Subcutaneous abdominal adipose tissue (tissue), 5 donors: Measurements from ENCODE around the gene SORL1.

Source experiments
- H3K27ac ChIP-seq: one replicate; pipeline ENCODE4 v1.7.0; 2013; ENCODE audit warnings: low read depth, mild to moderate bottlenecking, inconsistent platforms, low read length, moderate library complexity
- H3K27me3 ChIP-seq, 5 donors: one replicate each; pipeline ENCODE4 v1.7.0; 2013; ENCODE audit warnings: low read length in 5 of 5, inconsistent platforms in 1 of 5; ENCODE audit not compliant: control insufficient read depth in 5 of 5, insufficient read depth in 4 of 5
- H3K36me3 ChIP-seq, 5 donors: one replicate each; pipeline ENCODE4 v1.7.0; 2013; ENCODE audit warnings: low read length in 5 of 5; ENCODE audit not compliant: control insufficient read depth in 5 of 5, insufficient read depth in 5 of 5
- H3K4me1 ChIP-seq, 5 donors: one replicate each; pipeline ENCODE4 v1.7.0; 2013; ENCODE audit warnings: low read length in 5 of 5, mild to moderate bottlenecking in 3 of 5, moderate library complexity in 1 of 5; ENCODE audit not compliant: control insufficient read depth in 5 of 5, insufficient read depth in 5 of 5
- H3K4me3 ChIP-seq, 5 donors: one replicate each; pipeline ENCODE4 v1.7.0; 2013; ENCODE audit warnings: low read length in 5 of 5, low read depth in 1 of 5
- H3K9ac ChIP-seq, 5 donors: one replicate each; pipeline ENCODE4 v1.7.0; 2013; ENCODE audit warnings: low read length in 5 of 5, mild to moderate bottlenecking in 4 of 5, moderate library complexity in 3 of 5
- H3K9me3 ChIP-seq, 5 donors: one replicate each; pipeline ENCODE4 v1.7.0; 2013; ENCODE audit warnings: low read length in 5 of 5; ENCODE audit not compliant: control insufficient read depth in 5 of 5
- donor health status: healthy.
- donor health status: healthy.
- donor health status: healthy.
- donor health status: healthy.
- donor health status: healthy.

Gene SORL1

DNA sequence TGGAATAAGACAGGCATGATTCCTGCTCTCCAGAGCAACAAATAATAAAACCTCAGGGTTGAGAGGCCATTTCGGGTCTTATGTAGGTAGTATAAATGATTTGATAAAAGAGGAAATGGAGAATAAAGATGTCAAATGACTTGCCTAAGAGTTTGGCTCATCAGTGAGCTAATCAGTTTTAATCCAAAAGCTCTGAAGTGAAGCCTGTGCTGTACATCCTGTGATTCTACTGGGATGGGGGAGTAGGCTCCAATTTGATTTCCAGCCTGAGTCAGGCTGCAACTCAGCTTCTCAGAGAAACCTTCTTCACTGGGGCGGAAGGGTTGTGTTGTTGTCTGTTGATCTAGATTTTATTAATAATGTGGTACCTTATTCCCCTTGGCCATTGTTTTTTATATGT, 192.9 kb downstream of the SORL1 start:
- no peaks in the 10 kb centered on the region for H3K36me3 ChIP-seq
- H3K27ac ChIP-seq: no peak overlapping the region
- H3K9me3 ChIP-seq: no peaks in the 10 kb centered on the region

DNA sequence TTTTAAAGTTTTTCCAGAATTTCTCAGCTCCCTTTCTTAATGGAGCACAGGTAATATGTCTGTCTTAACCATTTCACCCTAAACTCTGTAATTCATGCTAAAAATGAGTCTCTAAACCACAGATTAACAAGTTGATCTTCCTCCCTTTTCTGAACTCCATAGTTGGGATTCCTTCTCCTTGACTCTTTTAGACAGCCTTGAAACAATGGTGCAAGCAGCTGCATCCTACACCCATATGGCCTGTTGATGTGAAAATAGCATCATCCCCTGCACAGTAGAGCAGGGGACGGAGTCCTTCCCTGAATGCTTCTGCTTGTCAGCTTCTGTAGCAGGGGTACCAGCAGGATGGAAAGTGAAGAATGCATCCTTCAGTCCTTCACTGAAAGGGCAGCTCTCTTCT, 193.5 kb downstream of the SORL1 start:
- H3K4me1 ChIP-seq: no peaks in the 10 kb centered on the region
- no peaks in the 10 kb centered on the region for H3K36me3 ChIP-seq
- no peaks in the 10 kb centered on the region for H3K9me3 ChIP-seq
- H3K9ac ChIP-seq: no peak overlapping the region
- no peak overlapping the region for H3K27ac ChIP-seq
- no peak overlapping the region for H3K4me3 ChIP-seq
- no peaks in the 10 kb centered on the region for H3K27me3 ChIP-seq

More for the DNA sequence above, 192.9 kb downstream of the SORL1 start:
- H3K27me3 ChIP-seq: no peaks in the 10 kb centered on the region
- H3K4me1 ChIP-seq: no peaks in the 10 kb centered on the region
- no peak overlapping the region for H3K4me3 ChIP-seq
- H3K9ac ChIP-seq: no peak overlapping the region

DNA sequence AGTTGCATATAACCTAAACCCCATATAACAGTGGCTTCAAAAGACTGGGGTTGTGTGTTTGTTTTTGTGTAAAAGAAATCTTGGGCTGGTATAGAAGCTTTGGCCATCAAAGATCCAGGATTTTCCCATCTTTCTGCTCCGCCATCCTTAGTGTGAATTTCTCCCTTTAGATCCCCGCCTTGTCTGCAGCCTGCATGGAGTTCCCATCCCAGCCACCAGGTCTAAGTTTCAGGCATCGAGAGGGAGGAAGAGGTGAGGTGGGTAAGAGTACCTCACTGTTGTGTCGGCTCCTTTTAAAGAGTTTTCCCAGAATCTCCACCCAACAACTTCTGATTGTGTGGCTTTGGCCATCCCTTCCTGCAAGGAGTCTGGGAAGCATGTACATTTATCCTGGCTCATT, 196.2 kb downstream of the SORL1 start:
- H3K27ac ChIP-seq: no peak overlapping the region
- peaks cover 0 to 4% (median 0%) of the 10 kb centered on the region in 5 donors for H3K27me3 ChIP-seq
- H3K9me3 ChIP-seq: no peaks in the 10 kb centered on the region
- H3K36me3 ChIP-seq: no peaks in the 10 kb centered on the region
- H3K4me1 ChIP-seq: no peaks in the 10 kb centered on the region
- H3K9ac ChIP-seq: no peak overlapping the region
- H3K4me3 ChIP-seq: no peak overlapping the region

DNA sequence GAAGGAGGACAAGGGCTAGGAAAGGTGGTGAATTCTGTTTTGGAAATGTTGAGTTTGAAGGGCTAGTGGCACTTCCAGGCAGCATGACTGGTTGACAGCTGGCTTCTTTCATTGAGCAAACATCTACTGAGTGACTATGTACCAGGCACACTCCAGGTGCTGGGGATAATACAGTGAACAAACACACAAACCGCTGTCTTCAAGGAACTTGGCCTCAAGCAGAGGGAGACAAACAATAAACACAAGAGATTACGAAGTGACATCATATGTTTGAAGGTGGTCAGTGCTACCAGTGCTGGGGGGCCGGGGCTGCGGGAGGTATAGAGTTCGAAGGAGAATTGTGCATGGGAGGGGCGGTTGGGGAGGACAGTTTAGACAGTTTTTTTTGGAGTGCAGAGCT, 197.7 kb downstream of the SORL1 start:
- Histone ChIP-seq H3K4me3 (no peak overlapping the region), H3K4me1 (peaks cover 0 to 2% (median 1%) of the 10 kb centered on the region in 5 donors), H3K9me3 (no peaks in the 10 kb centered on the region), H3K36me3 (no peaks in the 10 kb centered on the region), H3K27me3 (peaks cover 0 to 4% (median 0%) of the 10 kb centered on the region in 5 donors), H3K9ac (no peak overlapping the region), H3K27ac (no peak overlapping the region)

DNA sequence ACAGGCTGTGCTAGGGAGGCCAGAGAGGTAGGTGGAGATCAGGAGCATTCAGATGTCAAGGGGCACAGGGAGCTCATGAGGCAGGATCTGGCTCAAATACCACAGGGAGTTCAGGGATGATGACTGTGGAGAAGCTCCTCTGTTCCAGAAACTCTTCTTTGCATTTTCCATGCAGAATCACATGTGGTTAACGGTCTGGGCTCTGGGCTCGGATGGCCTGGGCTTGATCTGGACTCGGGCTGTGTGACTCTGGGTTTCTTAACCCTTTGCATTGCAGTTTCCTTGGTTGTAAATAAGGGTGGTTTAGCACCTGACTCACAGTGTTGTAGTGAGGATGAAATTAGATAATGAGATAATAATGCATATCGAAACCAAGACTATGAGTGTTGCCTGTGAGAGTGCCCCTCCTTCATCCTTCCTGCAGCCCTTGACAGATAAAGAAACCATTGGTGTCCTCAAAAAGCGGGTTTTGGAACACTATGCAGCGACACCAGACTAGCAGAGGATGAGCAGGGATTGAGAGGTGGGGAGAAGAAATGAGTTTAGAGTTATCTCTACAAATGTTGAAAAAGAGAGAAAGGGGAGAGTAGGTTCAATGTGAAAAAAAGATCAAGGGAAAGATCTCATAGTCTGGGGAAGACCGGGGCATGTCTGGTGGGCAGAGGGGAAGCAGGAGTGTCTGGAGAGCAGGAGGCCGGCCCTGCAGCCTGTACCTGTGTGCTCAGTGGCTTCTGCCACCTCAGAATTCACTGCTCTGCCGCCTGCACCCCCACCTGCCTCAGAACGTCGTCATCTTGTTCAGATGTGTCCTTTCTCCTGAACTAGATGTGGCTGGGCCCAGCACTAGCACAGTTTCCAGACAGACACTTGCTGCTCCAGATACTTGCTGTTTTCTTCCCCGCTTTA, 198.5 kb downstream of the SORL1 start:
- Histone ChIP-seq H3K4me1 (peaks cover 0 to 10% (median 9%) of the 10 kb centered on the region in 5 donors), H3K9ac (no peak overlapping the region), H3K27me3 (peaks cover 0 to 4% (median 0%) of the 10 kb centered on the region in 5 donors), H3K36me3 (no peaks in the 10 kb centered on the region), H3K27ac (no peak overlapping the region), H3K4me3 (no peak overlapping the region), H3K9me3 (no peaks in the 10 kb centered on the region)

DNA sequence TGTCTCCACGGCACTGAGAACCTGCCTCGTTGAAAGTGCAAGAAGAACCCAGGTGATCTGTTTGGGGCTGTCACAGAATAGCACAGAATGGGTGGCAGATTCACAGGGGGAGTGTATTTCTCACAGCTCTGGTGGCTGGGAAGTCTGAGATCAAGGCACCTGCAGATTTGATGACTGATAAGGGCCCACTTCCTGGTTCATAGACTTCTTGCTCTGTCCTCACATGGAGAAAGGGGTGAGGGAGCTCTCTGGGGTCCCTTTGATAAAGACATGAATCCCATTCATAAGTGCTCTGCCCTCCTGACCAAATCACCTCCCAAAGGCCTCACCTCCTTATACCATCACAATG, 199.1 kb downstream of the SORL1 start:
- H3K4me3 ChIP-seq: no peak overlapping the region
- no peak overlapping the region for H3K27ac ChIP-seq
- peaks cover 0 to 15% (median 12%) of the 10 kb centered on the region in 5 donors for H3K4me1 ChIP-seq
- H3K36me3 ChIP-seq: no peaks in the 10 kb centered on the region
- H3K9me3 ChIP-seq: no peaks in the 10 kb centered on the region
- H3K27me3 ChIP-seq: peaks cover 0 to 4% (median 0%) of the 10 kb centered on the region in 5 donors
- no peak overlapping the region for H3K9ac ChIP-seq

DNA sequence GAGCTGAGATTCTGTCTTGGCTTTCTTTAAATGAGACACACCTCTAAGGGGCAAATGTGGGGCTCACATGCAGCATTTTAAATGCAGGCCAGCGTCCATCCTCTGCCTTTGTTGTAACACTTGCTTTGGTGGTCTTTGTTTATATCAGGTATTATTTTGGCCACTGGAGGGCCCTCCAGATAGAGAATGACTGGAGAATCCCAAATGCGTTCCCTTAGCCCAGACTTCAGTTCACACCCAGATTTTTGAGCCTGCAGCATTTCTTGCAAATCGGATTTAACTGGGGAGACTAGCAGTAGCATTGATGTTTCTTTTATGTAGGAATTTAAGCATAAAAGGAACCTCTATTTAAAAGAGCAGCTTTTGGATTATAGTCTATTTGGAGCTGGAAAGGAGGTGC, 200.9 kb downstream of the SORL1 start:
- Histone ChIP-seq H3K27ac (no peak overlapping the region), H3K4me1 (peaks cover 2 to 19% (median 18%) of the 10 kb centered on the region in 5 donors), H3K9ac (no peak overlapping the region), H3K27me3 (peaks cover 0 to 4% (median 0%) of the 10 kb centered on the region in 5 donors), H3K36me3 (no peaks in the 10 kb centered on the region), H3K9me3 (no peaks in the 10 kb centered on the region), H3K4me3 (no peak overlapping the region)

DNA sequence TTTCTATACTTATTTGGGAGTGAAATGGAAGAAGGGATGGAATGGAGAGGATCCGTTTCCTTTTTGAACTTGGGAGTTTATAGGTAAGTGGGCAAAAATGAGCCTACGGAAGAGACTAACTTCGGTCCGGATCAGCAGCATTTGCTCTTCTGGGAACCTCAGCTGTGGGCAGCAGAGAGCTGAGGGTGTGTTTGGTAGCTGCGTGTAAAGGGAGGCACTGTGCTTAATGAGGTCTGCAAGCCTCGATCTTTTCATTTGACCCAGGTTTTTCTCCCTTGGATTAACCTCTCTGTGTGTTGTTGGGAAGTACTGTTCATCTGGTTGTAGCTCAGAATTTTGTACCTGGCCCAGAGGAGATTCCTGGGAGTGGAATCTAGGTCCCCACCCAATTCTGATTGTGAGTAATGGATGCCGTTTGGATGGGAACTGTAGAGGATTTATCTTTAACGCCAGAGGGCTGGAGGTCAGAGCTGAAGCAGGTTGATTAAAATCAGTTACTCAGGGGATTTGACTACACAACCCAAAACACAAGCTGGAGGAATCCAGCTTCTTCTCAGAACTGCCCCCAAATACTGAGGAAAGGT, 202.2 kb downstream of the SORL1 start:
- Histone ChIP-seq H3K36me3 (no peaks in the 10 kb centered on the region), H3K9me3 (no peaks in the 10 kb centered on the region), H3K27me3 (peaks cover 0 to 4% (median 0%) of the 10 kb centered on the region in 5 donors), H3K9ac (peak overlapping the region in 1 of 5 donors; percentile 76), H3K4me3 (peak overlapping the region in 1 of 5 donors; percentile 66), H3K27ac (no peak overlapping the region), H3K4me1 (peaks cover 2 to 19% (median 18%) of the 10 kb centered on the region in 5 donors)

DNA sequence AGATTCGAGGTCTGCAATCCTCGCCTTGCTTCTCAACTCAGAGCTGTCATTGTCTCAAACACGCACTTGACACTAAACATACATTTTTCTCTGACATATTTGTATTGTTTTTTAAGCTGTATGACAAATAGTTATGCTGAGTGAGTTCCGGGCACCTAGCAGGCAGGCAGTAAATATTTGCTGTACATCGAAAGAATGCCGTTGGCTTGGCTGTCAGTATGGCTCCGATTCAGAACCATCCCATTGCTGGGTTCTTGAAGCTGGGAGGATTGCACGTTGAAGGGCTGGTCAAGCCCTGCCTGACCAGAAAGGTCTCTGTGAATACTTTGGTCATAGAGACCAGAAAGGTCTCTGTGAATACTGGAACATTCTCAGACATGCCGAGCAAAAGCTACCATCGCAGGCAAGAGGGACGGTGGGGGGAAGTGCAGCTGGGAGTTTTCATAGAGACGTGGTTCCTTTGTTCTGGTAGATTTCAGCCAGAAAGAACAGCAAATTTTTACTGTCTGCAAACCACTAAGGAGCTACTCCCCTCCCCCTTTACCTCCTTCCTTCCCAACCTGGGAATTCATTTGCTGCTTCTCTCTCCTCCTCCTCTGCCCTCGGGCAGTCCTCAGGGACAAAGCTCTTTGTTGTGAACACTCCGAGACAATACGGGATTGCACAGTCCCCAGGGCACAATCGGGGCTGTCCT, 202.9 kb downstream of the SORL1 start:
- H3K27ac ChIP-seq: peak overlapping the region; percentile 96
- H3K4me1 ChIP-seq: peaks cover 2 to 19% (median 18%) of the 10 kb centered on the region in 5 donors
- peak overlapping the region; percentile 59 to 68 (median 66) for H3K4me3 ChIP-seq
- no peaks in the 10 kb centered on the region for H3K9me3 ChIP-seq
- H3K9ac ChIP-seq: peak overlapping the region; percentile 51 to 84 (median 76)
- peaks cover 0 to 4% (median 0%) of the 10 kb centered on the region in 5 donors for H3K27me3 ChIP-seq
- H3K36me3 ChIP-seq: no peaks in the 10 kb centered on the region
